ENCODE results near the gene ZFP36.

Gene ZFP36

DNA sequence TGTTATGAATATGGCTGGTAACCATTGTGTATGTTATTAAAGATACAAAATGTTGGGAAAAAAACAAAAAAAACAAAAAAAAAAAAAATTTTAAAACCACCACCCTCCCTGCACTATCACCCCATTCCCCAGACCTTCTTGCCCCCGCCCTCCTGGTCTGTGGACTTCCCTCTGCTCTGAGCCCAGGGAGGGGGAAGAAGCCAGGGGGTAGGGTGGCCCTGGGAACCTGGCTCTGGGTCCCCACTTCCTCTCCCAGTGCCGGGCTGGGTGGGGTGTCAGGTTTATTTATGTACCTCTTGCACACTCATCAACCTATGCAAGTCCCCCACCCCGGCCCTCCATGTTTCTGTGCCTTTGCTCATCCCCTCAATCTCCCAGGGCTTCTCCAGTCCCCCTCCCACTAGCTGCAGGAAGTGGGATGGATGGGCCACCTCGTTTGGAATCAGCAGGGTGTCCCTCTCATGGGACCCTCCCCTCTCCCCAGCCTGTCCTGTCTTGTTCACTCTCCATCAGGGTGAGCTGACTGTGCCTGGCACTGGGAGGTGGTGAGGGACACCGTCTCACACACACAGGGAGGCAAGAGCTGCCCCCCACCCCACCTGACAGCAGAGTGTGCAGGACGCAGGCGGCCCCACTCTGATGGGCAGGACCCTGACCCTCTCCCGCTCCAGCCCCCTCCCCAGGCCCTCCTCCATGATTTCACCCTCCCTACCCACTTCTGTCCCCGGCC lies 21.6 kb upstream of the ZFP36 start:
- DNase-seq: no peak

DNA sequence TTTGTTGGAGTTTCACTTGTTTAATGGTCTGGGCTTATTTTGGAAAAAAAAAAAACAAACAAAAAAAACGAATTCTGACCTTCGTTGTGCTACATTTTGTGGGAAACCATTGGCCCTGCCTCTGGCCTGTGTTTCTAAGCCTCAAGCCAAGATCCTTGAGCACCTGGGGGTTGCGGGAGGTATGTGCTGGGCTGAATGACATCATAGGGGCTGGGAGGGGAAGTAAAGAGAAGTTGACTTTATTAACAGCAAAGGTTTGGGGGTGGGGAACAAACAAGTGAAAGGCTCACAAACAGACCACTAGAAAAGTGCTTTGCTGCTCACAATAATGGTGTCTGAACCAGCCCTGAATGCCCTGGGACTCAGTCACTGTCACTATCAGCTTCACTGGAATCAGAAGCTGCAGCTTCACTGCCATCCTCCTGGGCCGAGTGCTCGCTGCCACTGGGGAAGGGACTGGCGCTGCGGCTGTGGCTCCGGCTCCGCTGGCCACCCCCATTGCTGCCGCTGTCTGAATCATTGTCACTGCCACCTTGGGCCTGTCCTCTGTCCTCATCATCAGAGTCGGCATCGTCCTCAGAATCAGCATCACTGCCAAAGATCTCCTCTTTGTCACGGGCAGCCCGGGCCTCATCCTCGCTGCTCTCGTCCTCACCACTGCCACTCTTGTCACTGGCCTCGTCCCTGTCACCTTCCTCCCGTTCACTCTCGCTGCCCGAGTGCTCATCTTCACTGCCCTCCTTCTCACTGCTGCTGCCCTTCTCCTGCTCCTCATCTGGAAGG lies 20.8 kb upstream of the ZFP36 start:
- no peak for DNase-seq

DNA sequence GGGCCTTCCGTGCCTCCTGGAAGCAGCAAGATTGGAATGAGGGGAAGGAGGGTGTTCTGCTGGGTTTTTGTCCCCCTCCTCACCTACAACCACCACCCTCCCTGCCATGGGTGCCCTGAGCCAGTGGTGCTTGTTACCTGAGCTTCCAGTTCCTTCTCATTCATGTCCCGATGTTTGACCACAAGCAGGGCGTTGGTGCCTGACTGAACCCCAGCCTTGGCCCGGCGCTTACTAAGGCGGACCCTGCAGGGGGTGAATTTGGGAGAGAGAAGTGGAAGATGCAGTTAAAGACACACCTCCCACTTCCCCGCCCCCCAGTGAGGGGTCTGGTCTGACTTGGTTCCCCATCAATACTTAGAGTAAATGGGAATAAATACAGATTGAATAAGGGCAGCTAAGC lies 20.1 kb upstream of the ZFP36 start:
- no peak for DNase-seq

DNA sequence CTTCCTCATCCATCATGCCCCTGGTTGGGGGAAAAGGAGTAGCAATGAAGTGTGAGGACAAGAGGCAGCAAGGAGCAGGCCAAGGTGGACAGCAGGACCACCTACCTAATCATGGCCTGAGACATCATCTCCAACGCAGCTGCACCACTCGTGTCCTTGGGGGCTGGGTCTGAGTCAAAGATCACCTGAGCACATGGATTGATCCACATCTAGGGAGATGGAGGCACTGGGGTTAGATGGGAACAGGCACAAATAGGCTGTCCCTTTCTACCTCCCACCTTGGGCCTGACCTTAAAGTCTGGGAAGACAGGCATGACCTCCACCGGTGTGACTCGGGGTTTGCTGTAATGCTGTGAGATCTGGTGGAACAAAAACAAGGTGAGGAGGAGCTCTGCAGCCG lies 18.0 kb upstream of the ZFP36 start:
- DNase-seq: no peak

DNA sequence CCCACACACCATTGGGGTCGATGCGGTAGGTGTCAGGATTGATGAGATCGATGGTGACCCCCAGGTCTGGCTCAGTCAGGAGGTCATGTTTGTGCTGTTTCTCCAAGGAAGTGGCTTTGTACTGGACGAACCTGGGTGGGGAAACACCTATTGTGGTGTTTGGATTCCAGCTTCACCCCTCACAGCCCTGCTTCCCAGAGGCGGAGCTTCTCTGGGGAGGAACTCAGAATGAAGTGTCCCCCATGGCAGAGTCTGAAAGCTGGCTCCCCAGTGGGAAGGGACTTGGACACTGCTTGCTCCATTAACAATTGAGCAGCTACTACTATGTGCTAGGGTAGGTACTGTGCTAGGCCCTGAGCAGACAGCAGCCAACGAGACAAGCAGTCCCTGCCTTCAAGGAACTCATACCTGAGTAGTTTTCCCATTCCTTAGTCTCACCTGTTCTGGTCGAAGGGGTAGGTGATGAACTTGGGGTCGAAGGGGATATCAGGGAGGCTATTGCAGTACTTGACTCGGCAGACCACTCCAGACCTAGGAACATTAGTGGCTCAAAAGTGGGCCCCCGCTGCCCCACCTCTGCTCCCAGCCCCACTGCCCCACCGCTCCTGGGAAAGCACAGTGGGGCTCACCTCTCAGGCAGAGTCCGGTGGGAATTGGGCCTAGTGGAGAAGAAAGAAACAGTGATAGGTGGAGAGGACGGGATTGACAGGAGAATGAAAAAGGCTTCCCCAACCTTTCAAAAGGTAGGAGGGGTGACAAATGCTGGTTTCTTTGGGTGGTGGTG lies 16.8 kb upstream of the ZFP36 start:
- no peak for DNase-seq

DNA sequence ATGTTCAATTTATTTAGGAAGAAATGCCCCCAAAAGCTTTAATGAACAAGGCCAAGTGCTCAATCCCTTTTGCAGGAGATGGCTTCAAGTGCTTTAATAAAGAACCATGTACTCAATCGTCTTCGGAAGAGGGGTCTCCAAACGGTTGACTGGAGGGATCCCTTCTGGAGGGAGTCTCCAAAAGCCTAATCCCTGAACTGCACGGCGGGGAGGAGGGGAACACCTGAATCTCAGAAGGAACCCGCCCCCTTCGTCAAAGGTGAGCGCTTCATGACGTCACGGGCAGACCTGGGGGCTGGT lies 16.2 kb upstream of the ZFP36 start:
- no peak for DNase-seq

DNA sequence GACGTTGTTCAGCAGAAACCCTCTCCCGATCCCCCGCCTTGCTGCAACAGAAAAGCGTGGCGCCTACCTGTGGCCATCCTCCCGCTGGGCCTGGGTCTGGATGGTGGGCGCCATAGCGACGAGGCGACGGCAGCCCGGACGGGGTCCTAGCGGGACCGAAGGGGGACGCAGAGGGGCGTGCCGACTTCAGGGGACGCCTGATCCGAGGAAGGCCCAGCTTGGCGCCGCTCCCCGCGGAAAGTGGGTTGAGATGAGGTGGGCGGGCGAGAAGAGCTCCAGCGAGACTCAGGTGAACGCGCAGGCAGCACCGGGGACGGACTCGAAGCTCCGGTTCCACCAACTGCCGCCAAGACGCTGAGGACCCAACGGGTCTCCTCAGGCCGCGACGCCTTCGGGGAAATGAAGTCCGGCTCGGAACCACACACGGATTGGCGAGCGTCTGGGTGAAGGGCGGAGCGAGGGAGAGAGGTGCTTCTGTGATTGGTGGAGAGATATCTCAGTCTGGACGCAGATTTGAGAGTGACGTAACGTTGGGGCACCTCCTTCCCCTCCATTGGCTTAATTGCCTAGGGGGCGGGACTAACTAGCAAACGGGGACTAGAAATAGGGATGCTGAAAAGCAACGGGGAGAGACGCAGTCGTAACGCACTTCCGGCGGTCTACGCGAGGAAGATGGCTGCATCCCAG lies 15.8 kb upstream of the ZFP36 start, which contains the start of the genes MED29 and PAF1:
Gene MED29, plus strand, starts transcription at position 628 of the 687 bp plus-strand sequence. Its CDS starts 45 bp downstream, at position 673.
Gene PAF1, minus strand, starts transcription at position 356 of the 687 bp plus-strand sequence. Its CDS starts 242 bp downstream, at position 114.
- peak; percentile 90 for DNase-seq

DNA sequence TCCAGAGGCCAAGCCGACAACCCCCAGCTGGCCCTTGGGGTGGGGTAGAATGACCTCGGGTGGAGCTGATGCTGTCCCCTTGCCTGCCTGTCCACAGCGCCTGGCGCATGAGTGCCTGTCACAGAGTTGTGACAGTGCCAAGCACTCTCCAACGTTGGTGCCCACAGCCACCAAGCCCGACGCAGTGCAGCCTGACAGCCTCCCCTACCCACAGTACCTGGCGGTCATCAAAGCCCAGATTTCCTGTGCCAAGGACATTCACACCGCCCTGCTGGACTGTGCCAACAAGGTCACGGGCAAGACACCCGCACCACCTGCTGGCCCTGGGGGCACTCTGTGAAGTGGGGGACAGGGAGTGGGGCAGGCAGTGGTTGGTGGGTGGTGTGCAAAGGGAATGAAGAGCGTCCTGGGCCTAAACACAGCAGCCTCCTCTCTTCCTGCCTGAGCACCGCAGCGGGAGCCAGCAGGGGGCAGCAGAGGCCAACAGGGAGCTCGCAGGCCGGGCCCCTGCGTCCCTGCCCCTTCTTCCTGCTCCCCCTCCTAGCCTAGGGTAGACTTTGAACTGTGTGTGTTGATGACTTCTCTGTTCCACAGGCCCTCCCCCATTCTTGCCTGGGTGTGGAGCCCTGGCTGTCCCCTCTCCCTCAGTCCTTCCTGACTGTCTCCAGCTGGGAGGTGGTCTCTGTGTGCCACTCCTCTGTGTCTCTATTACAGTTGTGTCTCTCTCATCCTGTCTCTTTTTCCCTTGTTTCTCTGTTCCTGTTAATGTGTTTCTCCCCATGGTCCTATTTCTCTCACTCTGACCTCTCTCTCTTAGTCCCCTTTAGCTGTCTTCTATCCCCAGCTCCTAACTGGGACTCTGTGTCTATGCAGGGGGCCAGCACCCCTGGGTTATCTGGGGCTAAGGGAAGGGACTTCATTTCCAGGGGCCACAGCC lies 9.0 kb upstream of the ZFP36 start:
- peak; percentile 97 for DNase-seq

DNA sequence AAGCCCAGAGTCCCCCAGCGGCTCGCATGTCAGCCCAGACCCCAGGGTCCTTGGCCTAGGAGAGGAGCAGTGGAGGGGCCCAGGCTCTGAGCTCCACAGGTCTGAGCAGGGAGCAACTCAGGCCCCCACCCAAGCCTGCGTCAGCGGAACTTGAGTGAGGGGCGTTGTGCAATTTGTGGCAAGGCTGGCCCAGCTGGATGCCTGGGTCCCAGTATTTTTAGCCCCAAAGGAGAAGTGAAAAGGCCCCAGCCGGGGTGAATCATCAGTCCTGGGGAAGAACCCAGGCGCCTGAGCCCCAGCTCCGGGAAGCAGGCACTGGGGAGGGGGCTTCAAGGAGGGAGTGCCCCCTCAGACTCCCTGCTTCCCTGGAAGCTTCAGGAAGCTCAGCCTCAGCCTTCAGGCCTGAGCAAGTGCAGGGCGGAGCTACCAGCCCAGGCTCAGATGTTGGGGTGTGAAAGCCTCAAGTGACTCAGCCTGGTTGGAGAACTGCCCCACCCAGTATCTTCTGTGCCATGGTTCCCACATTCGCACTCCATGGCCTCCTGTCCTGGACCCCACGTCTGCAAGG lies 8.3 kb upstream of the ZFP36 start:
- DNase-seq: peak; percentile 68

DNA sequence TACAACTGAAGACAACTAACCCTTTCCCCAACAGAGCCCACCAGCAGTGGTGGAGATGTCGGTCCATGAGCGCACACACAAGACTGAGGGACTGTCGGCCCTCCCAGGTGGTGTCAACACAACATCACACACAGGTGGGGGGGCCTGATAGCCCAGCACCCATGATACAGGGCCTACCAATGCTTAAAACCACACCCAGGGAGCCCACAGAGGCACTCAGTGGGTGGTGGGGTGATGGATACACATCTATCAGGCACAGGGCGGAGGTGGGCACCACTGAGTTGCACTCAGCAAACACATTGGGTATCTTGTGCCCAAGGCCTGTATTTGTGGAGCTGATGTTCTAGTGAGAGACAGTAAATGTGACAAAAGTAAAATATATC lies 7.0 kb upstream of the ZFP36 start:
- no peak for DNase-seq

DNA sequence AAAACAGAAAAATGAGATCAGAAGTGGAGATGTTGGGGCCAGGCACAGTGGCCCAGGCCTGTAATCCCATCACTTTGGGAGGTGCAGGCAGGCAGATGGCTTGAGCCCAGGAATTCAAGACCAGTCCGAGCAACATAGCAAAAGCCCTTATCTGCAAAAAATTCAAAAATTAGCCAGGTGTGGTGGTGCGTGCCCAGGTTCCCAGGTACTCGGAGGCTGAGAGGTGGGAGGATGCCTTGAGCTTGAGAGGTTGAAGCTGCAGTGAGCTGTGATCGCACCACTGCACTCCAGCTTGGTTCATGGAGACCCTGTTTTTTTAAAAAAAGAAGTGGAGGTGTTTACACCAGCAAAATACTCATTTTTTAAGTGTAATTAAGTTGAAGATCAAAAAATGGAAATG lies 6.6 kb upstream of the ZFP36 start:
- DNase-seq: no peak

DNA sequence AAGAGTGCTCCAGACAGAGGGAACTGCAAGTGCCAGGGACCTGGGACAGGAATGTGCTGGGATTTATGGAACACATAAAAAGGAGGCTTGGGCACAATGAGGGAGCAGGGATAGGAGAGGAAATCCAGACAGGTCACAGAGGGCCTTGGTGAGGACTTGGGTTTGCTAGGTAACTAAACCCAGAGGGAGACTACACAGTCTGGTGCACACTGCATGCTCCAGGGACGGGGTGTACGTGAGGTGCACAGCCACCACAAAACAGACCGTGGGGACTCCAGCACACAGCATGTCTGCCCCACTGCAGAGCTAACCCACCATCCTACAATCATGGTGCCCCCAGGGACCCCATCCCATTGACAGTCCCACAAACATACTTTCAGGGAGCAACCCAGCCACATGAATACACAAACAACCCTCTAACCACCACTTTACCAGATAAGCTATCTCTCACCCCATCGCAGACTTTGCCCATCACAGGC lies 5.5 kb upstream of the ZFP36 start:
- DNase-seq: no peak

DNA sequence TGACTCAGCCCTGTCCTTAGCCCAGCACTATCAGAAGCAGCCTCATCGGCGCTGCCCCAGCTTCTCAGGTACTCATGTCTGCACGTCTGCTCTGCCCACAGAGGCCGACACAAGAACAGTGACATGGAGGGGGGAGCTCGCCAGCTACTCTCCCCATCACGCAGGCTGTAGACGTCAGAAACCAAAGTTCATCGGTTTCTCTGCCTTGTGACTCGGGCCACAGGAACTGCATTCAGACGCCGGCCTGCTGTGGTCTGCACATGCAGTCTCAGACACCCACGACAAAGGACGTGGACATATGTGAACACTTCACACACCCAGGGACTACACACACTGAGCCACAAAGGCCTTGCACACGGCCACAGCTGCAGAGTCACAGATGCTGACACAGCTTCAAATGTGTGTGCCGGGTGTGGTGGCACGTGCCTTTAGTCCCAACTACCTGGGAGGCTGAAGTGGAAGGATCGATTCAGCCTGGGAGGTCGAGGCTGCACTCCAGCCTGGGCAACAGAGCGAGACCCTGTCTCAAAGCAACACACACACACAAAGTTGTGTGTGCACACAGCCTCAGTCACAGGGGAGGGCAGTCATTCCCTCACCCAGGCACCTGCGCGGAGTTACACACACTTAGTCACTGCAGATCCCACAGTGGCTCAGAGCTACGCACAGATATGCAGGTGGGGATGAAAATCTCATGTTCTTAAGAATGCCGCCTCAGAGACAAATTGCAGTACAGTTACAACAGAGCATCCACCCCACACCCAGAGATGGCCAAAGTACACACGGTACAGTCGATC lies 4.9 kb upstream of the ZFP36 start:
- peak; percentile 85 for DNase-seq

DNA sequence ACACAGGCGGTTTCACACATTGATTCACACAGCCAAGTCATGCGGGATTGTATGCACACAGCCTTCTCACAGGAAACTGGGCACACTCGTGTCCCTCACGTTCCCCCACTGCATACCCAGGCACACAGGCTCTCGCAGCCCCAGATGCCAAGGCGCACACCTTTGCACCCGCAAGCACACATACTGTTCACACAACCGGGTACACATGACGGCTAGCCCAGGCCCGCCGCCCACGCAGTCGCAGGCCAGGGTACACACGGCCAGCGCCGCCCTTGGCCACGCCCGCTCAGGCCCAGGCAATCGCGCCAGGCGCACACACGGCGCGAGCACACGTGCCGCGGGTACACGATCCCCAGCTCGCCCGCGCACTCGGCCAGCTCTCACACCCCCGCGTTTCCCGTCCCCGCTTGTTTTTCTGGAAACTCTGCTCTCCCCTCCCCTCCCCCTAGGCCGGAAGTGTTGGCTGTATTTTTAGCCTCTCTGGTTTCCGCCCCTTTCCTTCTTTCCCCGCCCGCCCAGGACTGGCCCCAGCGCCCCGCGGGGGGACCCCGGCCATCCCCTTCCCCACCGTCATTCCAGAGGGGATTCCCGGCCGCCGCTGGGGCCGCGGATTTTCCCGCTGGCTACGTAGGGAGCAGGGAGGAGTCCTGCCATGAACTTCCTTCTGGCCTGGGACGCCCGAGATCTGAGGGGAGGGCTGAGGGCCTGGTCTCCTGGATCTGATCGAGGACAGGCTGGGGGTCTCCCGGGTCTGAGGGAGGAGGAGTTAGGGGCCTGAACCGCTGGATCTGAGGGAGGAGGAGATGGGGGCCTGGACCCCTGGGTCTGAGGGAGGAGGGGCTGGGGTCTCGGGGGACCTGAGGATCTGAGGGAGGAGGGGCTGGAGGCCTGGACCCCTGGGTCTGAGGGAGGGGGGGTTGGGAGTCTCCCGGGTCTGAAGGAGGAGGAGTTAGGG lies 4.0 kb upstream of the ZFP36 start:
- peak; percentile 80 for DNase-seq

DNA sequence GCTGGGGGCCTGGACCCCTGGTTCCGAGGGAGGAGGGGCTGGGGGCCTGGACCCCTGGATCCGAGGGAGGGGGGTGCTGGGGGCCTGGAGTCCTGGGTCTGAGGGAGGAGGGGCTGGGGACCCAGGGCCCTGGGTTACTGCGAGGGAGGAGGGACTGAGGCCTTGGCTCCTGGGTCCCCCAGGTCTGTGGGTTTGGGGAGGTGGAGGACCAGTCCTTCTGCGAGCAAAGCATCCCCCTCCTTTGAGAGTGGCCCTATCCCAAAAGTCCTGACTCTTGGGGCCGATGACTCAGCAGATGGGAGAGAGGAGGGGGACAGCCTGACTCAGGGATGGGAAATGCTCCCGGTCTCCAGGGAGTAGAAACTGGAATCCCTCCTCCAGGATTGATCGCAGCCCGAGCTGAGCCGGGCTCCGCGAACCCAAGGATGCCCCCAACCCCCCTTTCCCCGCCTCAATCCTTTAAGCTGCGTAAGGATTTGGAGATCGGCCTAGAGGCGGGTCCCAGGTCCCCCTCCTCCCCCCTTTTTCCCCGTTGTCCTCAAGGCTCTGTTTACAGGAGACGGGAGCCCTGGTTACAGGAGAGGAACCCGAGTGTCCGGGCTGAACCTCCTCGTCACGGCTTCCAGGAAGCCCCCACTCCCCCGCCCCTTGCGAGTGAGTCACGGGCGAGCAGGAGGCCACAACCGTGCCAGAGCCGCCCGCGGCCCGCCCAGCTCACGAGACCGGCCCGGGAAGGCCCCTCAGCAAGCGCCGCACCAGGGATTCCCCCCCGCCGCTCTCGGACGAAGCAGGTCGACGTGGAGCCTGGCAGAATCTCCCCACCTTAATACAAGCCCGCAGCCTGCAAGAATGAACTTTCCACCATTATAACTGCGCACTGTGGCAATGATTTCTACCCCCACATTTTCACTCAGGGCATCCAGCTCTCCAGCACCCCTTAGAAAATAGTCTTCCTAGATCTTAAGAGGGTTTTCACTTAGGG lies 3.0 kb upstream of the ZFP36 start:
- DNase-seq: peak; percentile 97

DNA sequence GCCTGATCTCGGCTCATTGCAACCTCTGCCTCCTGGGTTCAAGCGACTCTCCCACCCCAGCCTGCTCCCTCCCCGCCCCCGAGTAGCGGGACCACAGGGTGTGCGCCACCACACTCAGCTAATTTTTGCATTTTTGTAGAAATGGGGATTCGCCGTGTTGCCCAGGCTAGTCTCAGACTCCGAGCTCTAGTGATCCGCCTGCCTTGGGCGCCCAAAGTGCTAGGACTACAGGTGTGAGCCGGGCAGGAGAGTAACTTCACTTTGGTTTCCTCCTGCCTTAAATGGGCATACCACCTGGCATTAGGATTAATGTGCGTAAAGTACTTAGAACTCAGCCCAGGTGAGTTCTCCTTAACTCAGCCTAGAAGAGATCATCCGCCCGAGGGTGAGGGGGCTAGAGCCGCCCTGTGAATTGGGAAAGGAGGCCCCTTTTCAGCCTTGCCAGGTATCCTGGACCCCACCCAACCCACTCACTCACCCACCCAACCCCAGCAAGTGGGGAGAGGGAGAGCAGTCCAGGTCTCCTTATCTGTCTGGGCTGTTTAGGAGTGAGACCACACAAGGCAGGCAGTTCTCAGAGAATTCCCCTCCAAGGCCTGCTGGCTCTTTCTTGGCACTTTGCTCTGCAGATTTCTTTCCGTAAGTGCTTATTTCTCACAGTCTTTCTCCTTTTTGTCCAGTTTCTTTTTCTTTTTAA lies 1.2 kb upstream of the ZFP36 start:
- peak; percentile 52 for DNase-seq

DNA sequence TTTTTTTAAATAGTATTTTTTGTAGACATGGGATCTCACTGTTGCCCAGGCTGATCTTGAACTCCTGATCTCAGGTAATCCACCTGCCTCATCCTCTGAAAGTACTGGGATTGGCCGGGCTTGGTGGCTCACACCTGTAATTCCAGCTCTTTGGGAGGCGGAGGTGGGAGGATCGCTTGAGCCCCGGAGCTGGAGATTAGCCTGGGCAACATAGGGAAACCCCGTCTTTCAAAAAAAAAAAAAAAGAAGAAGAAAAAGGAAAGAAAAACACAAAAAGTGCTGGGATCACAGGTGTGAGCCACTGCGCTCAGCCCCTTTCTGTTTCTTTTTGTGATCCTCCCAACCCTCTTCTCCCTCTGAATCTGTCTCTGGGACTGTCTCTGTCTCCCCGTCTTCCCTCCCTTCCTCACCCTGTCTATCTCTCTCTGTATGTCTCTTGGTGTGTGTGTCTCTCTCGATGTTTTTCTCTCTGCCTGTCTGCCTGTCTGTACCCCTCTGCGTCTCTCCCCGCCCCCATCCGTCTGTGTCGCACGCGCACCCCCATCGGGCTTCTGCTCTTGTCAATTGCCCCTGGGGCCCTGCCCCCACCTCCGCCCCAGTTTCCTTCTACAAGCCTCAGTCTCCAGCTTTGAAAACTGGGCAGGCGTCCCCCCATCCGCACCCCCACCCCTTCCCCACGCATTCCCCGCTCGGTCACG lies 540 bp upstream of the ZFP36 start:
- DNase-seq: peak; percentile 90
